GM18858 (cell line): Measurements from ENCODE around the gene NPTX1.

Experiments used
- ATAC-seq: cut with Tn5 transposase; IDR thresholded peaks from one replicate; pipeline ENCODE4 v1.9.1; 2021; ENCODE audit not compliant: unreplicated experiment

Gene NPTX1

DNA sequence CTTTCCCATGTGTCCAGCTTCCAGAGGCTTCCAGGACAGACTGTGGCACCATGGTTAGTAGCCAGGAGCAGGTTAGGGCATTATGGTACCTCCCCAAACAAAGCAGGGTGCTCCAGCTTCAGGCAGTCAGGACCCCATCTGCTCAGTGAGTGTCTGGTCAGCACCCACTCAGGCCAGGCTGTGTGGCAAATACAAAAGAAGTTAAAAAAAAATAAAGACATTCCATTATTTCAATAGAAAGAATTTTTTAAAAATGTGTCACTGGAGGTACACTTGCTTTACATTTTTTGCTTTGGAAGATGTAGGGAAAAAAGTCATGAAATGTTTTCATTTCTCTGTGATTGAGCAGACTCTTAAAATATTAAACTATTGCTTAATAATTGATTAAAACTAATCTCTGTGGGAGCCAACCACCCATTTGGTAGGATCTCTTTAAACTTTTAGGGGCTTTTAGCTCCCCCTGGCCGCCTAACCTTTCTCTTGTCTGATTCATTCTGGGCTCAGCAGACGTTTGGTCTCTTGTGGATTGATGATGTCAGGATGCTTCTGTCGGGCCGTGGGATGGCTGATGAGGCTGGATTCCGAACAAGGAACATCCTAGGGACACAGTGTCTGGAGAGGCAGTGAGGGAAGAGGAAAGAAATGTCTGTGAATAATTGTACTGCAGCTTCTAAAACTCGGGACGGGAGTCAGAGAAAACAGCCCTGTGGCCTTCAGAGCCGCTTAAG is 28.4 kb upstream of the NPTX1 start:
- no peak for ATAC-seq

DNA sequence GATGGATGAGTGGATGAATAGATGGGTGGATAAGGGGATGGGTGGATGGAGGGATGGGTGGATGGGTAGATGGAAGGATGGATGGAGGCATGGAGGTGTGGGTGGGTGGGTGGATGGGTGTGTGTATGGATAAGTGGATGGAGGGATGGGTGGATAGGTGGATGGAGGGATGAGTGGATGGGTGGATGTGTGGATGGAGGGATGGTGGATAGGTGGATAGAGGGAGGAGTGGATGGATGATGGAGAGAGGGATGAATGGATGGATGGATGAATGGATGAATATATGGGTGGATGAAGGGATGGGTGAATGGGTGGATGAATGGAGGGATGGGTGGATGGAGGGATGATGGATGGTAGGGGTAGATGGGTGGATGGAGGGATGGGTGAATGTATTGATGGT is 27.5 kb upstream of the NPTX1 start:
- no peak for ATAC-seq

DNA sequence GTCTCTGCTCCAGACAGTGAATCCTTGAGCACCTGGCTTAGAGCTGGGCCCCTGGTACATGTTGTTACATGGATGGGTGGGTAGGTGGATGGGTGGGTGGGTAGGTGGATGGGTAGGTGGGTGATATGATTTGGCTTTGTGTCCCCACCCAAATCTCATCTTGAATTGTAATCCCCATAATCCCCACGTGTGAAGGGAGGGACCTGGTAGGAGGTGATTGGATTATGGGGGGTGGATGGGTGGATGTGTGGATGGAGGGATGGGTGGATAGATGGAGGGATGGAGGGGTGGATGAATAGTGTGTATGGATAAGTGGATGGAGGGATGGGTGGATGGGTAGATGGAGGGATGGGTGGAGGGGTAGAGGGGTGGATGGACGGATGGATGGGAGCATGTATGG is 26.6 kb upstream of the NPTX1 start:
- no peak for ATAC-seq

DNA sequence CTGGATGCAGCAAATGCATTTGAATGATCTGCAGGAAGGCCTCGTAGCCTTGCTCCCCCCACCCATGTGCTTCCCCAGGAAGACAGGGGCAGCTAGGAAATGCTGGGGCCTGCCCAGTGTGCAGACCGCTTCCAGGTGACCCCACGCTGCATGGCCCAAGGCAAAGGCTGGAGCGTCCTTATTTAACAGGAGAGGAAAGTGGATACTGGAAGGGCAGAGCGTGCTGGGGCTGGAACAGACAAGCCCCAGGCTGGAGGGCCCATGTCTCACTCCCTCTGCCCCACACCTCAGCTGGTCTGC is 26.1 kb upstream of the NPTX1 start:
- no peak for ATAC-seq

DNA sequence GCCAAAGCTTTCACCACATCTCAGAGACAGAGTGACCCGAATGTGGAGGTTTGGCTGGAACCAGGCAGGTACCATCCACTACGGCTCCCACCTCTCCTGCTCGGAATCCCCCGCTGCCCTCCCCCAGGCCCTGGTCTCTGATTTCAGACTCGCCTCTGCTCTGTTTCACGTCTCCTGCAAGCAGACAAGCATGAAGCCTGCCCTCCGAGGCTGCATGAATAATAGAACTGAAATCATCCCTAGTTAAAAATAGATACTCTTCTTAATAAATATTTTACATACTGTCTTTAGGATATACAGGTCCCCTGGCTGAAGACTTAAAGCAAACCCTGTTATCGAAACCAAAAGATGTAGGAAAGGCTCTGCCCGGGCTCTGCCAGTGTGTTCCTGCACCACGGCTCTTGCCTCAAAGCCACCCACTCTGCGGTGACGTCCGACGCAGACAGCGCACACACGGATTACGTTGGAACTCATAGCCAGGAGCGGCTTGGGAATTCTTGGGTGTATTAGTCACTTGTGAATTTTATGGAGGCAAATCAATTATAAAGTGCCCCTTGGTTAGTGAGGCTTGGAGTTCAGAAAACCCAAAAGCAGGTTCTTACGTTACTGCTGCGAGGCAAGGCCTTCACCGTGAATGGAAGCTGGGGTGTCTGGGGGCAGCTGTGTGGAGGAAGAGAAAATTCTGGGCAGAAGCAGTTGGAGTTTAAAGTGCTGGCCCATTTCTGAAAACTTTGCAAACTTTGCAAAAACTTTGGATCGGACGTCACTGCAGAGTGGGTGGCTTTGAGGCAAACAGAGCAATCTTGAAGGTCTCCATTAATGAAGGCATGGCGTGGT is 25.6 kb upstream of the NPTX1 start:
- ATAC-seq: no peak

DNA sequence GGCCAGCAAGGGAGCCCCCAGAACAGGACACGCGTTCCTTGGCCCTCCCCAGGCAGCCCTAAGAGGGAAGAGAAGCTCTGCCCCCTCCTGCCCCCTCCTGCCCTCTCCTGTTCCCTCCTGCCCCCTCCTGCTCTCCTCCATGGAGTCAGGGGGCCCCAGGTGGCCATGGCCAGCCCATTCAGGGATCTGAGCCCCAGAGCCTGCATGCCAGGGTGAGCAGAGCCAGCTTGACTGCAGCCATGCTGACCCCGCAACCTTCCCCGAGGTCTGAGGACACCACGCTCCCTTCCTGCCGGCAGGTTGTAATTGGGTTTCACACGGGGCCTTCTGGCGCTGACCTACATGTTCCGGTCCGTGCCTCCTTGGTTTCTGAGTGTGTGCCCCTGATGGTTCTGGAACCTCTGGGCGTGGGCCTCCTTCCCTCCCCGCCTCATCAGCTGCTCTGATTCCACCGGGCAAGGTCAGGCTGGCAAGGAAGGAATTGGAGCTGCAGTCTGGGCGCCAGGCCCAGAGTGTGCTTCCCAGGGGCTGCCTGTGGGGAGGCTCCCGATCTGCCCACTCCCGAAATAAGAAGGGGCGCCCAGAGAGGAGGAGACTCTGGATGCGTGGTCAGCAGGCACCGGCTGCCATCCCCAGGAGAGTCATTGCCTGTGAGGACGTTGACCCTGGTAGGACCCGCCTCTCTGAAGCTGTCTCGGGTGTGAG is 23.7 kb upstream of the NPTX1 start:
- ATAC-seq: no peak

DNA sequence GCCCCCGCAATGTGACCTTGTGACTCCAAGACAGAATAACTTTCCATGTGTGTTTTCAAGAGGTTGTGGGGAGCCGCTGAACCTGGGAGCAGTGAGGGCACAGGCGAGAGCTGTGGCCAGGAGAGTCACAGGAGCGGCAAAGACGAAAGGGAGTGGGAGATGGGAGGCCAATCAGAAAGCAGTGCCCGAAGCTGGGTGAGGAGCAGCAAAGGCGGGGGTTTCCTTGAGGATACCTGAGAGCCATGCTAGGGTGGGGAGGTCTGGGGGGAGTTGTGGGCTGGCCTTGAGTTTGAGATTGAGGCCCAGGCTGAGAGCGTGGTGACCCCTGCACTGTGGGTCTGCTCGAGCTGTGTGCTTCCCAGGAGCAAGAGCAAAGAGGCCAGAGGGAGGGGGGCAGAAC is 23.2 kb upstream of the NPTX1 start:
- ATAC-seq: no peak

DNA sequence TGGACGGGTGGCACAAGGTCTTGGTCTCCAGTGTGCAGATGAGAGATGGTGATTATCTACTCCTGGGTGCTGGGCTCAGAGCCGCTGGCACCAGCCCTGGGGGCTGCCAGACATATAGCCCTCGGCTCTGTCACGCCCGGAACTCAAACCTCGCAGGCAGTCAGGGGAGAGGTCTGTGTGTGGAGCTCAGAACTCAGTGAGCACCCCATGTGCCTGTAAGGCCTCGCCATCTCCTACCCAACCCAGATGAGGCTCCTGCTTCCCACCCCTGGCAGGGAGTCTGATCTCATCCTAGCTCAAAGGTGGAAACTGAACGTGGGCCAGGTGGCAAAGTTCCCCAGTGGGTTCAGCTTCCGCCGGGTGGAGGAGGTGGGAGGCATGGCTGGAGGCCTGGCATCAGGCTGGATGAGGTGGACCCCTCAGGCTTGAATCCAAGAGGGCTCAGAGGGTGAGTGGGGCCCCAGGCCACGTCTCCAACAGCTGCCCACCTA is 22.6 kb upstream of the NPTX1 start:
- ATAC-seq: no peak

DNA sequence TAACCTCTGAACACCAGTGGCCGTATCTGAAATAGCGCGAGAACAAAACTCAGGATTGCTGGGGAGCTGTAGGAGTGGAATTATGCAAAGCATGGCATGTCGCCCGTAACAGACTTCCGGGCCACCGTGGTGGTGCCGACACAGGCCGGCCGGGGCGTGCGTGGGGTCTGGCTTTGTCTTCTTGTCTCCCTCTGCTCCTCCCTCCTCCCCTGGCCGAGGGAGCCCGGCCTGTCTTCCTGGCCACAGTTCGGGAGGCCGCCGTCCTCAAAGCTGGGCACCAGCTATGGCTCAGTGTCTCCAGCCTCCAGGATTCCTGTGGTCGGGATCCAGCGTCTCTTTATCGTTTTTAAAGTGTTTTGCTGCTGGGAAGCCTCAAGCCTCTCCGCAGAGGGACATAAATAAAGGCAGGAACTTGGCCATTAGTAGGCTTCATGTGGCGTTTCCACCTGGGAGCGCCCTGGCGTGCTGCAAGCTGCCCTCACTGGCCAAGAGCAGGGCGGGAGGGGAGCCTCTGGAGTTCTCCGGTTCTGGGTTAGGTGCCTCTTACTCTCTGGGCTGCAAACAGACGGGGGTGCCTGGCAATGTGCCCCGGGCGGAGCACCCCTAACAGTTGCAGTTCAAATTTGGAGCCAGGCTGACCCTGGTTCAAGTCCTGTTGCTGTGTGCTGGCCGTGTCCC is 22.0 kb upstream of the NPTX1 start:
- ATAC-seq: no peak

DNA sequence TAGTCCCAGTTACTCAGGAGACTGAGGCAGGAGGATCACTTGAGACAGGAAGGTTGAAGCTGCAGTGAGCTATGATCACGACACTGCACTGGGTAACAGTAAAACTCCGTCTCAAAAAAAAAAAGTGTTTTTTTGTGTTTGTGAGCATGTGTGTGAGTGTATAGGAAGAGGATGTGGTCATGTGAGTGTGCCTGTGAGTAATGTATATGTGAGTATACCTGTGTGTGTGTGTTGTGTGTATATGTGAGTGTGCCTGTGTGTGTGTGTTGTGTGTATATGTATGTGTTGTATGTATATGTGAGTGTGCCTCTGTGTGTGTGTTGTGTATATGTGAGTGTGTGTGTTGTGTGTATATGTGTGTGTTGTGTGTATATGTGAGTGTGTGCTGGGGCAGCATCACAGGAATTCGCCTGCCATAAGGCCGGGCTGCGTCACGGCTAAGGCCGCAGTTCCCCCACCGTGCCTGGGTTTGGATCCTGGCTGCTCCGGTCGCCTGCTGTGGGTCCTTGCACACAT is 21.4 kb upstream of the NPTX1 start:
- no peak for ATAC-seq

DNA sequence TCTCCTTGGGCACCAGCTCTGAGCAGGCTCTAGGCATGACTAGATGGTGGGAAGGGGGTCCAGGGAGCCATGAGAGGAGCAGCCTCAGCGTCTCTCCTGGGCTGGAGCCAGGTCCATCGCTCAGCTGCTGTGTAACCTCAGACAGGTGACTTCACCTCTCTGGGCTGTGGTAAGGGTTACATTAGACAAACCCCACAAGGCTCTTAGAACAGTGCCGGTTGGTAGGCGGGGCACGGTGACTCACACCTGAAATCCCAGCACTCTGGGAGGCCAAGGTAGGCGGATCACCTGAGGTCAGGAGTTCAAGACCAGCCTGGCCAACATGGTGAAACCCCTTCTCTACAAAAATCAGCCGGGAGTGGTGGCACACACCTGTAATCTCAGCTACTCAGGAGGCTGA is 18.1 kb upstream of the NPTX1 start:
- ATAC-seq: no peak

DNA sequence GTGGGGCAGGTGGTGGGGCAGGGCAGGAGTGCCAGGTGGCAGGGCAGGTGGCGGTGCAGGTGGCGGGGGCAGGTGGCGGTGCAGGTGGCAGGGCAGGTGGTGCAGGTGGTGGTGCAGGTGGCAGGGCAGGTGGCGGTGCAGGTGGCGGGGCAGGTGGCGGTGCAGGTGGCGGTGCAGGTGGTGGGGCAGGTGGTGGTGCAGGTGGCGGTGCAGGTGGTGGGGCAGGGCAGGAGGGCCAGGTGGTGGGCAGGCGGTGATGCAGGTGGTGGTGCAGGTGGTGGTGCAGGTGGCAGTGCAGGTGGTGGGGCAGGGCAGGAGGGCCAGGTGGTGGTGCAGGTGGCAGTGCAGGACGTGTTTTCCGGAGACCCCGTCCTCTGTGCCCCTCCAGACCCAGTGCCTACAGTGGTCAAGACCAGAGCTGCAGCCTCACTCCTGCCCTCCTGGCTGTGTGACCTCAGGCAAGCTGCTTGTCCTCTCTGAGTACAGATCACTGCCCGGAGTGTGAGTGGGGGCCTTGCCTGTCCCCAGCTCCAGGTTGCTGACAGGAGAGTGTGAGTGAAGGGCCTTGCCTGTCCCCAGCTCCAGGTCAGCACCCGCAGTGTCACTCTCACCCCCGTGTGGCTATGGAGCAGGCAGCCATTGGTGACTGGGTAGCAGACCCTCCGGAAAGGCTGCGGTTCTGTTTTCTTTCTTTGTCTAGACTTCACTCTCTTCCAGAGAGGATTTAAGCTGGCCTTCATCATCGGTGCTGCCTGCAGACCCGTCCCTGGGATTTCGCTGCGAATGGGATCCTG is 16.1 kb upstream of the NPTX1 start:
- ATAC-seq: no peak

DNA sequence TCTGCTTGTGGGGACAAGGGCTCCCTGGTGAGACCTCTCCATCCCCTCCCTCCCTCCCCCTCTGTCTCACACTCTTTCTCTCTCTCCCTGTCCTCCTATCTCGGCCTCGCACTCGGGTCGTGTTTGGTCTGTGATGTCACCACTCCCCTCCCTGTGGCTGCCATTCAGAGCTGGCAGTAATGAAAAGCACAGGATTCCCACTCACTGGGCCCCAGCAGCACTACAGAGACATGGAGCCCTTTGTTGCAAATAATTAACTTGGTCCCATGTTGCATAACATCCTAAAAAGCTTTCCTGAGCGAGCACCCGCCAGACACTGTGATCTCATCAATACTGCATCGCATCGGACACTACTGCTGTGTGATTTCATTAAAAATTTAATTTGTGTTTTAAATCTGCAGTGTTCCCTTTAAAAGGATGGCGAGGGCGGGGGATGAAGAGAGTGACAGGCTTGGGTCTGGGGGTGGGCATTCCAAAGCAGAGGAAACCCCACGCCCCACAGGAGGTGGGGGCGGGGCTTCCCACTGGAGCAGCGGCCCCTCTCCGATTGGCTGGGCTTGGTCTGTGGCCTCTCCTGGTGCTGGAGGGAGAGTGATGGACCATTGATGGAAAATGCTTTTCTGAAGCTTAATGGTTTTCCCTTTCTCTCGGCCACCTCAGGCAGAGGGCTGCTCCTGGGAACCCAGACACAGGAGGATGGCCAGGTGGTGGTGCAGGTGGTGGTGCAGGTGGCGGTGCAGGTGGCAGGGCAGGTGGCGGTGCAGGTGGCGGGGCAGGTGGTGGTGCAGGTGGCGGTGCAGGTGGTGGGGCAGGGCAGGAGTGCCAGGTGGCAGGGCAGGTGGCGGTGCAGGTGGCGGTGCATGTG is 15.3 kb upstream of the NPTX1 start:
- no peak for ATAC-seq

DNA sequence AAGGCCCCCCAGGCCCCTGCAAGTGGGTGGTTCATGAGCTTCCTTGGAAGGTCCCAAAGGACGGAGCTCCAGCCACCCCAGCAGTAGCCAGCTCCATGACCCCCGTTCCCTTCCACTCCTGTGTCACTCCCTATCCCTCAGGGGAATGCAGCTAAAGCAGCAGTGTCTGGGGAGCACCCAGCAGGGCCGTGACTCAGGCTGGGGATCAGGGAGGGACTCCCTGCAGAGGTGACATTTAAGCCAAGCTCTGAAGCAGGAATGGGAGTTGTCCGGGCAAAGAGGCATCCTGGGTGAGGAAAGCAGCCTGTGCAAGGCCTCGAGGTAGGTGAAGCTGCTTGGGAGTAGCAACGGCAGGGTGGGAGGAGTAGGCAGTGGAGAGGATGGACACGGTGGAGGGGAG is 11.1 kb upstream of the NPTX1 start:
- ATAC-seq: no peak

DNA sequence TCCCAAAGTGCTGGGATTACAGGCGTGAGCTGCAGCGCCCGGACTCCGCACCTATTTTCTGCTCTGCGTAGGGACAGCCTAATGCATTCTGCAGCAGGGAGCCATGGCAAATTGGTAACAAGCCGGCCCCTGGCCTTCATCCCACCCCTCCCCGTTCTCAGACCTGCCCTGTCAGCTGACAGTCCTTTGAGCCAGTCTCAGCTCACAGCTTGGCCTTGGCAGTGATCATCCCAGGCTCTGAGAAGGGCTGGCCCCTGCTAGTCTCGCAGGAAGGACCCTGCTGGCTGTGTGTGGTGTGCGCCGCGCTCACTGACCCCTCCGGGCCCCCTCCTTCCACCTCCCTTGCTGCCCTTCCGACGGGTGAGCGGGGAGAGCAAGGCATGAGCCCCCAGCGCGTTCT is 10.3 kb upstream of the NPTX1 start:
- ATAC-seq: no peak

DNA sequence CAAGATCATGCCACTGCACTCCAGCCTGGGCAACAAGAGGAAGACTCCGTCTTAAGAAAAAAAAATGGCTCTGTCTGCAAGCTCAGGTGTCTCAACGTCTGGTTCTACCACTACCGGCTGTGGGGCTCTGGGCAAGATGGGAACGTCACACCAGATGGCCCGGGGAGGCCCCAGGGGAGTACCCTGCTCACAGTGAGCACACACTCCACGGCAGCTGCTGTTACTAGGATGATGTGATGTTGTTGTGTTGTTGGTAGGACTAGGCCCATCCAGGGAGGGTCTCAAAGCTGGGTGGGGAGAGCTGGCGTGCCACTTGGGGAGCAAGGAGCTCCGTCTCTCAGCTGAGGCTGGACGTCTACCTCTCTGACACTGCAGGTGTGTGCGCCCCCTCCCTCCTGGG is 9.4 kb upstream of the NPTX1 start:
- ATAC-seq: no peak

DNA sequence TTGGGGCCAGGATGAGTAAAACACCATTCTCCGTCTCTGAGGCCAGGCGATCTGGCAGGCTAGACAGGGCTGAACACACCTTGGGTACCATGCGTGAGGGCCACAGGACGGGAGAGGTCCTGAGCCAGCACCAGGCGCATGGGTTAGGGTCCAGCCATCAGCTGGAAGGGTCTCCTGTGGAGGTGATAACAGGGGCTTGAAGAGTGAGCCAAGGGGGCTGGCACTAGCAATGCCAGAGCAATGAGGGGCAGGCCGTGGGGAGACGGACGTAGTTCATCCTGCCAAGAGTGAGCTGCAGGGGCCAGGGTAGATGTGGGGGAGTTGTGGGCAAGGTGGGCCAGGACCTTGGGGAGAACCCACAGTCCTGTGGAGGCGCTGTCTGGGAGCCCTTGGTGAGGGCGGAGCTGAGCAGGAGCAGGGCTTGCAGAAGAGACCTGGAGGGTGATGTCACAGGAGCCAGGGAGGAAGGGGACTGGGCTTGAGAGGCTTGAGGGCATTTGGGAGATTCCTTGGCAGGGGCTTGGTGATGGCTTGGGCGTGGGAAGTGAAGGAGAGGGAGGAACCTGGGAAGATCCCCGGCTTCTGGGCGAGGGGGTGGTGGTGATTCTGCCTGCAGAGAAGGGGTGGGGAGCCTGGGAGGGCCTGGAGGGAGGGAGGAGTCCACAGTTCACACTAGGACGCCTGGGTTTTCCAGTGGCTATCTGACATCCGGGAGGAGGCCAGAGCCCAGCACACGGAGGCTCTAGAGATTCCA is 6.3 kb upstream of the NPTX1 start:
- no peak for ATAC-seq

DNA sequence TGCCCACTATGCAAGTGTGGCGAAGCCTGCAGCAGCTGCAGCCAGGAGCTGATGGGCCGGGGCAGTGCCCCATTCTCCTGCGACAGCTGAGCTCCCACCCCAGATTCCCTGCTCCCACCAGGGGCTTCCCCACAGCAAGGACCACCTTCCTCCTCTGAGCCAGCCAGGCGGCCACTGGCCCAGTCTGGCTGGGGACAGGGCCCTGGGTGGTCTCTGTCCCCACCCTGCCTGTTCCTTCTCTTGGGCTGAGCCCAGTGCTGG is 5.6 kb upstream of the NPTX1 start:
- no peak for ATAC-seq
